Ishikawa (cell line): ENCODE data around the gene DGKD.

Source experiments
- CEBPB ChIP-seq: IDR thresholded peaks from 2 replicates; pipeline ENCODE4 v1.6.1; 2012
- CREB1 ChIP-seq: IDR thresholded peaks from 2 replicates; pipeline ENCODE4 v1.6.1; 2012; ENCODE audit warnings: low read depth
- EGR1 ChIP-seq: IDR thresholded peaks from 2 replicates; pipeline ENCODE4 v1.6.1; 2012
- EP300 ChIP-seq: IDR thresholded peaks from 2 replicates; pipeline ENCODE4 v1.6.1; 2012; ENCODE audit warnings: borderline replicate concordance
- FOXM1 ChIP-seq: IDR thresholded peaks from 2 replicates; pipeline ENCODE4 v1.6.1; 2012; ENCODE audit warnings: low read depth, borderline replicate concordance
- MAX ChIP-seq: IDR thresholded peaks from 2 replicates; pipeline ENCODE4 v1.6.1; 2012
- NFIC ChIP-seq: IDR thresholded peaks from 2 replicates; pipeline ENCODE4 v1.6.1; 2012
- RAD21 ChIP-seq: IDR thresholded peaks from 2 replicates; pipeline ENCODE4 v1.6.1; 2012; ENCODE audit warnings: low read depth
- TAF1 ChIP-seq: IDR thresholded peaks from 2 replicates; pipeline ENCODE4 v1.6.1; 2012; ENCODE audit warnings: low read depth, mild to moderate bottlenecking
- TEAD4 ChIP-seq: IDR thresholded peaks from 2 replicates; pipeline ENCODE4 v1.6.1; 2012
- ZBTB7A ChIP-seq: IDR thresholded peaks from 2 replicates; pipeline ENCODE4 v1.6.1; 2012; ENCODE audit warnings: low read depth
- TF ChIP-seq, protein P1 (sequence below): IDR thresholded peaks from 2 replicates; pipeline ENCODE4 v1.6.1; 2012; ENCODE audit warnings: low read depth, mild to moderate bottlenecking

DNA sequence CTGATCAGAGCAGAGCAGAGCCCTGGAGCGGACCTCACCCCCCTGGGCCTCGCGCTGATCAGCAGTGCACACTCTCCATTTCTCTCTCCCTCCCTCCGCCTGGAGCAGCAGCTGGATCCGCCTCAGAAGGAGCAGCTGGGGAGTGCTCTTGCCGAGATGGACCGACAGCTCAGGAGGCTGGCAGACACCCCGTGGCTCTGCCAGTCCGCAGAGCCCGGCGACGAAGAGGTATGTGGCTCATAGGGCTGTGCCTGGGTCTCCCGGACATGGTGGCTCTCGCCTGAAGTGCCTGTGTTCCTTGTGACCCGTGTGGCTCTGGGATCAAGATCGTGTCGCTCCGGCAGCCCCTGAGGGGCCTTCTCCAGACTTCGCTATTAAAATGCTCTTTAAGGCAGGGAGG, 109.8 kb downstream of the DGKD start:
- TF ChIP-seq EP300 (no peak), FOXM1 (no peak), TAF1 (no peak), NFIC (no peak), RAD21 (no peak), CEBPB (no peak), MAX (no peak), CREB1 (no peak), ZBTB7A (no peak), EGR1 (no peak), TEAD4 (no peak)
- TF ChIP-seq, protein P1, sequence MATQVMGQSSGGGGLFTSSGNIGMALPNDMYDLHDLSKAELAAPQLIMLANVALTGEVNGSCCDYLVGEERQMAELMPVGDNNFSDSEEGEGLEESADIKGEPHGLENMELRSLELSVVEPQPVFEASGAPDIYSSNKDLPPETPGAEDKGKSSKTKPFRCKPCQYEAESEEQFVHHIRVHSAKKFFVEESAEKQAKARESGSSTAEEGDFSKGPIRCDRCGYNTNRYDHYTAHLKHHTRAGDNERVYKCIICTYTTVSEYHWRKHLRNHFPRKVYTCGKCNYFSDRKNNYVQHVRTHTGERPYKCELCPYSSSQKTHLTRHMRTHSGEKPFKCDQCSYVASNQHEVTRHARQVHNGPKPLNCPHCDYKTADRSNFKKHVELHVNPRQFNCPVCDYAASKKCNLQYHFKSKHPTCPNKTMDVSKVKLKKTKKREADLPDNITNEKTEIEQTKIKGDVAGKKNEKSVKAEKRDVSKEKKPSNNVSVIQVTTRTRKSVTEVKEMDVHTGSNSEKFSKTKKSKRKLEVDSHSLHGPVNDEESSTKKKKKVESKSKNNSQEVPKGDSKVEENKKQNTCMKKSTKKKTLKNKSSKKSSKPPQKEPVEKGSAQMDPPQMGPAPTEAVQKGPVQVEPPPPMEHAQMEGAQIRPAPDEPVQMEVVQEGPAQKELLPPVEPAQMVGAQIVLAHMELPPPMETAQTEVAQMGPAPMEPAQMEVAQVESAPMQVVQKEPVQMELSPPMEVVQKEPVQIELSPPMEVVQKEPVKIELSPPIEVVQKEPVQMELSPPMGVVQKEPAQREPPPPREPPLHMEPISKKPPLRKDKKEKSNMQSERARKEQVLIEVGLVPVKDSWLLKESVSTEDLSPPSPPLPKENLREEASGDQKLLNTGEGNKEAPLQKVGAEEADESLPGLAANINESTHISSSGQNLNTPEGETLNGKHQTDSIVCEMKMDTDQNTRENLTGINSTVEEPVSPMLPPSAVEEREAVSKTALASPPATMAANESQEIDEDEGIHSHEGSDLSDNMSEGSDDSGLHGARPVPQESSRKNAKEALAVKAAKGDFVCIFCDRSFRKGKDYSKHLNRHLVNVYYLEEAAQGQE, result no peak
